Natural killer cell (primary cell): ENCODE measurements around the gene LRP3. TPM values are rescaled to one million over a fixed set of nuclear protein-coding genes. Genes with fewer than 3 reads are reported as not detected.

Experiments
- ATAC-seq, 3 donors: fragments of 150-1000 bp in 2 of 3; fragments of 200-7000 bp in 1 of 3; cut with Tn5 transposase; 1 replicate in 1 of 3; 2 replicates in 2 of 3; pipeline ENCODE4 v1.10.0; 2021; ENCODE audit warnings: mild to moderate bottlenecking in 2 of 3, moderate library complexity in 2 of 3
- DNase-seq, 2 donors: peaks; one replicate each; pipeline versions ENCODE4 v3.0.0 to v3.0.0-alpha.2; 2013 to 2021; ENCODE audit warnings: mixed read lengths in 1 of 2
- H3K27ac ChIP-seq: one replicate; pipeline ENCODE4 v1.5.1; 2013; ENCODE audit warnings: mild to moderate bottlenecking, low read length
- H3K27me3 ChIP-seq: one replicate; pipeline ENCODE4 v1.6.1; 2013; ENCODE audit warnings: low read length; ENCODE audit not compliant: control insufficient read depth, insufficient read depth
- H3K36me3 ChIP-seq: one replicate; pipeline ENCODE4 v1.6.1; 2013; ENCODE audit warnings: low read length; ENCODE audit not compliant: control insufficient read depth, insufficient read depth
- H3K4me1 ChIP-seq: one replicate; pipeline ENCODE4 v1.6.1; 2013; ENCODE audit warnings: low read length; ENCODE audit not compliant: control insufficient read depth, insufficient read depth
- H3K4me3 ChIP-seq: one replicate; pipeline ENCODE4 v1.5.1; 2013; ENCODE audit warnings: low read length
- H3K9me3 ChIP-seq: one replicate; pipeline ENCODE4 v1.6.1; 2013; ENCODE audit warnings: low read length; ENCODE audit not compliant: control insufficient read depth, insufficient read depth
- H3K27ac Mint-ChIP-seq, 2 donors: one replicate each; pipeline ENCODE4 v1.8.0; 2022; ENCODE audit warnings: mild to moderate bottlenecking in 2 of 2, mixed read lengths in 2 of 2, moderate library complexity in 1 of 2
- H3K27me3 Mint-ChIP-seq, 2 donors: one replicate each; pipeline ENCODE4 v1.8.0; 2022; ENCODE audit warnings: low read depth in 2 of 2, mixed read lengths in 2 of 2
- H3K36me3 Mint-ChIP-seq: one replicate; pipeline ENCODE4 v1.8.0; 2022; ENCODE audit warnings: mixed read lengths
- H3K4me1 Mint-ChIP-seq, 2 donors: one replicate each; pipeline ENCODE4 v1.8.0; 2022; ENCODE audit warnings: mixed read lengths in 2 of 2
- H3K4me3 Mint-ChIP-seq: one replicate; pipeline ENCODE4 v1.8.0; 2022; ENCODE audit warnings: mild to moderate bottlenecking, moderate library complexity, mixed read lengths
- H3K9me3 Mint-ChIP-seq, 2 donors: one replicate each; pipeline ENCODE4 v1.8.0; 2022; ENCODE audit warnings: mixed read lengths in 2 of 2
- CTCF ChIP-seq: fragments of 200-600 bp; IDR thresholded peaks from one replicate; pipeline ENCODE4 v1.8.0; 2022; ENCODE audit warnings: antibody characterized with exemption
- WGBS: methylation state at CpG from one replicate; pipeline ENCODE4 v1.1.7; 2013; ENCODE audit warnings: missing lambda C conversion rate; ENCODE audit not compliant: insufficient coverage; 5-methylcytosine and 5-hydroxymethylcytosine counted together
- intact Hi-C: fragments of 100-400 bp; cut with micrococcal nuclease; formaldehyde crosslinking; loops from one replicate; pipeline ENCODE4 v1.14.2; 2022
- total RNA-seq, 4 donors: library from RNA; stranded (reverse); fragments of 120-200 nt in 1 of 4; gene quantifications; one replicate each; pipeline versions ENCODE4 v1.2.3 to v1.2.4, GENCODE V29; 2013 to 2022

LRP3 gene
- total RNA-seq, 3 donors from 2014 or later (not counting 1 experiment from before 2014, with no cell fraction given) = 0.33 to 0.38 TPM; not detected in 1

DNA sequence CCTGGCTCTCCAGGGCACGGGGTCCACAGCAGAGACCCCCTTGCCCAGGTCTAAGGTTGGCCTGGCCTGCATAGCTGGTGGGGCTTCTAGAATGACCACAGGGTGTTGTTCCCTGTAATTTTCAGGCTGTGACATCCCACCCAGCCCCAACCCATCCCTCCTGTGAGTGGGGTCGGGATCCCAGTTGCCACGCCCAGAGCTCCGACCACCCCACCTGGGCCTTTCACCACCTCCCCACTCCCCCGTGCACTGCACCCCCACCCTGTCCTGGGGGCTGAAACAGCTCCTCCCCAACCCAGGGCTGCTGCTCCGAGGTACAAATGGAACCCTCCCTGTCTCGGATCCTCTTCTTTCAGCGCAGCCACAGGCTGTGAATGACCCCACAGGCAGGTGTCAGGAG lies 40.0 kb downstream of the LRP3 start:
- intact Hi-C loops = loop anchor here (2.0 kb wide), 1 partner anchor 69 kb away; the partner anchor contains the start of gene CEBPA
- Mint-ChIP-seq H3K4me1 (peaks cover 0 to 9% of the 10 kb centered on the region in 2 donors), H3K36me3 (no peaks in the 10 kb centered on the region), H3K9me3 (no peaks in the 10 kb centered on the region), H3K4me3 (no peak overlapping the region), H3K27me3 (peaks cover 6 to 12% of the 10 kb centered on the region in 2 donors), H3K27ac (no peak overlapping the region)
- Histone ChIP-seq H3K4me3 (no peak overlapping the region), H3K27me3 (peaks cover 2% of the 10 kb centered on the region), H3K4me1 (peaks cover 16% of the 10 kb centered on the region), H3K9me3 (no peaks in the 10 kb centered on the region), H3K36me3 (no peaks in the 10 kb centered on the region), H3K27ac (no peak overlapping the region)
- ATAC-seq (no peak), DNase-seq (no peak)
- TF ChIP-seq CTCF = no peak
- 91% methylated on average over 8 of the region's 8 CpGs for WGBS

DNA sequence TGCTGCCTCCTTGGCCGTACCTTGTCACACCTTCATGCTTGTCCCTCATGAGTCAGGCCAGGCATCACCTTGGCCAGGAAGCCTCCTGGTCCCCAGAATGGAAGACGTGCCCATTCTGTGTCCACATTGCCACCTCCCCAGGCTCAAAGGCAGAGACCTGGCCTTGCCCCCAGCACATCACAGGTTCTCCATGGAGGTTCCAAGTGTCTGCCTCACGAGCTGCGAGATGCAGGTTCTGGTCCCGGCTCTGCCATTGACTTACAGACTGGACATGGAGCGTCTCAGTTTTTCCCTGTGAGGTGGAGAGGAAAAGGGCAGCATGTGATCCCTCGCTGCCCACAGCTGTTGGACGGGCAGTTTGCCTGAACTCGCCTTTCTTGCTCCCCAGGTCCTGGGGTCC lies 40.6 kb downstream of the LRP3 start:
- Mint-ChIP-seq H3K36me3 (no peaks in the 10 kb centered on the region), H3K27ac (no peak overlapping the region)

DNA sequence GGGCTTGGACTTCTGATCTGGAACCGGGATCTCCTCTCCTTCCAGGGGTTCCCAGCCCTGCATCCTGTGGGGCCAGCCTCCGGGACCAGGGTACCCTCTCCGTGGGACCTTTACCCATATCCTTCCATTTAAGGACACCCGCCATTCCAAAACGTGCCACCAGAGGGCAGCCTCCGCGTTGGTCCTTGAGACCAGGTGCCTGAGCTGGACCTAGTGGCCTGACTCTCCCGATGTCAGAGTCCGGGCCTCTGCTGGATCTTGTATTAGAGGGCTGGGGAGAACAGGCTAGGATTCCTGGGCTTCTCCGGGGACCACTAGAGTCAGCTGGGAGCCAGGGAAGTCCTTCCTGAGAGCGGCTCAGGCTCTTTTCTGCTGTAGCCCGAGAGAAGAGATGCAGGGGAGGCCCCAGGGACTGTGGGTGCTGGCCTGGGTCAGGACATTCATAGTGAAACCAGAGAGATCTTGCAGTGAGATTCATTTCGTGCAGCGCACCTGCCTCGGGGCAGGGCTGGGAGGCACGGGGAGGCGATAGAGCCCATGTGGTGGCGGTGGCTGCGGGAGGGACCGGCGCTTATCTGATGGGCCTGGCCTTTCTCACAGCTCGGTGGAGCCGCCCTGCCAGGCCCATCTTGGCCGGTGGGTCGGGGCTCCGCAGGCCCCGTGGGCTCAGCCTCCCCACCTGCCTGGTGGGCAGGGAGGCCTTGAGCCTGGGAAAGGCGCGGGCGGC lies 41.3 kb downstream of the LRP3 start:
- ATAC-seq (peak; percentile 68 to 77 (median 71)), DNase-seq (peak; percentile 73 to 85)
- intact Hi-C loops = loop anchor here (1.0 to 5.0 kb wide), 4 partner anchors 67 to 537 kb away; partner anchors contain the start of gene CEBPA
- Histone ChIP-seq H3K9me3 (no peaks in the 10 kb centered on the region), H3K4me3 (no peak overlapping the region), H3K27ac (no peak overlapping the region), H3K36me3 (no peaks in the 10 kb centered on the region), H3K4me1 (peaks cover 29% of the 10 kb centered on the region), H3K27me3 (no peaks in the 10 kb centered on the region)
- 45% methylated on average over 30 of the region's 30 CpGs for WGBS
- Mint-ChIP-seq H3K36me3 (no peaks in the 10 kb centered on the region), H3K27me3 (peaks cover 6 to 10% of the 10 kb centered on the region in 2 donors), H3K4me3 (no peak overlapping the region), H3K4me1 (peaks cover 0 to 22% of the 10 kb centered on the region in 2 donors), H3K27ac (no peak overlapping the region), H3K9me3 (no peaks in the 10 kb centered on the region)
- peak; percentile 97 for TF ChIP-seq CTCF

More for the DNA sequence above, 40.6 kb downstream of the LRP3 start:
- no peak overlapping the region for H3K4me3 ChIP-seq
- DNase-seq = no peak
- H3K27ac ChIP-seq = no peak overlapping the region
- Mint-ChIP-seq H3K4me3 (no peak overlapping the region), H3K27me3 (peaks cover 6 to 12% of the 10 kb centered on the region in 2 donors), H3K9me3 (no peaks in the 10 kb centered on the region), H3K4me1 (peaks cover 0 to 16% of the 10 kb centered on the region in 2 donors)
- WGBS = 65% methylated on average over 9 of the region's 9 CpGs
- peaks cover 22% of the 10 kb centered on the region for H3K4me1 ChIP-seq
- no peaks in the 10 kb centered on the region for H3K27me3 ChIP-seq
- no peaks in the 10 kb centered on the region for H3K9me3 ChIP-seq
- H3K36me3 ChIP-seq = no peaks in the 10 kb centered on the region
- no peak for ATAC-seq
- intact Hi-C loops = loop anchor here (1.0 to 5.0 kb wide), 4 partner anchors 68 to 538 kb away; partner anchors contain the start of gene CEBPA
- TF ChIP-seq CTCF = no peak
